Right lobe of liver (tissue), 4 donors: ENCODE data around the gene TMEM214.

Source experiments
- CTCF ChIP-seq, 4 donors: fragments of 200-600 bp in 3 of 4; fragments of 450-650 bp in 1 of 4; IDR thresholded peaks; one replicate each; pipeline versions ENCODE4 v1.5.1 to v1.8.0; 2016 to 2022; ENCODE audit warnings: antibody characterized with exemption in 4 of 4, mild to moderate bottlenecking in 2 of 4
- POLR2A ChIP-seq: fragments of 450-650 bp; IDR thresholded peaks from one replicate; pipeline ENCODE4 v1.6.1; 2017; ENCODE audit warnings: antibody characterized with exemption, mild to moderate bottlenecking
- donor health status: DM: no; HTN: no; CAD: no.
- donor health status: DM: no; HTN: no; CAD: no.
- donor health status: DM: no; HTN: yes; CAD: no.

DNA sequence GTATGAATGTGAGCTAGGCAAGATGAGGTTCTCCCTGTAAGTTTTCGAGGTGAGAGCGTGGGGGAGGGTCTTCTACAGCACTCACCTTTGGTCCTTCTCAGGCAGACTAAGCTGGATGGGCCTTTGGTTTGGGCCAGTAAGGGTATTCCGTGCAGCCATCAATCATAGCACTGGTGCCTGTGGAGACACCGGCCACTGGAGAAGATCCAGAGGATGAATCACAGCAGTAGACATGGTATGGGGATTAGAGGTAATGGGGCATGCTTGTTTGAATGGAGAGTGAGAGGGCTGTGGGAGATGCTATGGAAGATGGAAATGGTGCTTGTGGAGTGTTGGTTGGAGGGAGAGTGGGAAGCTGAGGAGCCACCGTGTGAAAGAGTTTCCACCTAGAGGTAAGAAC is 46.2 kb upstream of the TMEM214 start:
- no peak for TF ChIP-seq CTCF (IDR thresholded peaks at IDR 0.05)
- no peak for TF ChIP-seq POLR2A
